Measurements from ENCODE around the gene EPYC.

GRCh38 chr12:91017511-91018263, 12.9 kb upstream of the EPYC start:
- no peak for TF ChIP-seq EZH2 (IDR thresholded peaks at IDR 0.05; ENCODE audit: low read depth, unreplicated experiment)
- no peak for TF ChIP-seq REST (IDR thresholded peaks at IDR 0.05; ENCODE audit: unreplicated experiment)
- TF ChIP-seq CTCF (conservative IDR thresholded peaks at IDR 0.05; ENCODE audit: low read depth in 2 of 2), result no peak
- no peak for TF ChIP-seq POLR2AphosphoS5 (IDR thresholded peaks at IDR 0.05; ENCODE audit: low read depth)
- no peak for TF ChIP-seq EZH2phosphoT487 (IDR thresholded peaks at IDR 0.05; ENCODE audit: unreplicated experiment)
- no peak for TF ChIP-seq JUNB (IDR thresholded peaks at IDR 0.05; ENCODE audit: unreplicated experiment)
- TF ChIP-seq CREB1 (CRISPR knock-in tag; IDR thresholded peaks at IDR 0.05; ENCODE audit: low read depth), result no peak
- no peak for TF ChIP-seq ZNF331 (CRISPR knock-in tag; IDR thresholded peaks at IDR 0.05; ENCODE audit: low read depth)
- TF ChIP-seq STAT1 (IDR thresholded peaks at IDR 0.05; ENCODE audit: unreplicated experiment), result no peak
- TF ChIP-seq ZNF462 (CRISPR knock-in tag; IDR thresholded peaks at IDR 0.05), result no peak
- TF ChIP-seq ZNF114 (CRISPR knock-in tag; IDR thresholded peaks at IDR 0.05), result no peak
- TF ChIP-seq NANOG (IDR thresholded peaks at IDR 0.05; ENCODE audit: borderline replicate concordance), result no peak
